GM19467 (cell line): Measurements from ENCODE around the gene HIGD2A.

ENCODE experiments used
- ATAC-seq: cut with Tn5 transposase; IDR thresholded peaks from one replicate; pipeline ENCODE4 v1.9.1; 2021; ENCODE audit warnings: mild to moderate bottlenecking, moderate library complexity; ENCODE audit not compliant: unreplicated experiment

Gene HIGD2A

DNA sequence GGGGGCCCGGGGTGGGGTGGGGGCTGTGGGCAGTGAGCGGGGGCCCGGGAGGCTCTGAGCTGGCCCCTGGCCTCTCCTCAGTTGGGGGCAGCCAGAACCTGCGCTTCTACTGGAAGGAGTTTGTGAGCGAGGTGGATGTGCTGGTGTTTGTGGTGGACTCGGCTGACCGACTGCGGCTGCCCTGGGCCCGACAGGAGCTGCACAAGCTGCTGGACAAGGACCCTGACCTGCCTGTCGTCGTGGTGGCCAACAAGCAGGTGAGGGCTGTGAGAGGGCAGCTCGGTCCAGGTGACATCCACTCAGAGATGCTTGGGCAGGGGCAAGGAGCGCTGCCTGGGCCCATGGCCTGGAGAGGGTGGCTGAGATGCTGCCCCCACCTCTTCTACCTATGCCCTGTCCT, 19.8 kb upstream of the HIGD2A start:
- no peak for ATAC-seq

DNA sequence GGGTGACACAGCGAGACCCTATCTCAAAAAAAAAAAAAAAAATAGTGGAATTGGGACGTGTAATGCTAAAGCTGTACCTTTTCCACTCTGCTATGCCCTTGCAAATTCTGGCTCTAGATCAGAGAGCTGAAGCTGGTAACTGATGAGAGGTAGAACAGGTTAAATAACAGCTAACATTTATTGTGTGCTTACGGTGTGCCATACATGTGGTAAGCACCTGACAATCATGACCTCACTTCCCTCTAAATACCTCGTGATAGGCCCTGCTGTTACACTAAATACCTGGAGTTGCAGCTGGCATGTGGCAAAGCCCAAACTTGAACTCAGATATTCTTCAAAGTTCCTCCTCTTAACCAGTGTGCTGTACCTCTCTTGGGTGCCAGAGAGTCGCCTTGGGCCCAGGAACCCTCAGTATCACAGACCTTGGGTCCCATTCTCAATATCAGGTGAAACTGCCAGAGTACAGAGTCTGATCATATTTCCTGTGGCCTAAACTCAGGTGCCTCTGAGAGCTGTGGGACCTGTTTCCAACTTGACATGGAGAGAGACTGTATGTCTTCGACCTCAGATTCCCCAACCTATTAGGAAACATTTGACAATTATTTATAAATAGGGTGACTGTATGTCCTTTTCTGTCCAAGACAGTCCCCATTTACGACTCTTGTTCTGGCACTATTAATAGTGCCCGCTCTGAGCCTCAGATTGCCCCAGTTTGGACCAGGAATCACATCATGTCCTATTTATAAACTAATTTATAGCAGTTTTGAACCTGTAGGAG, 18.4 kb upstream of the HIGD2A start:
- ATAC-seq, result no peak

DNA sequence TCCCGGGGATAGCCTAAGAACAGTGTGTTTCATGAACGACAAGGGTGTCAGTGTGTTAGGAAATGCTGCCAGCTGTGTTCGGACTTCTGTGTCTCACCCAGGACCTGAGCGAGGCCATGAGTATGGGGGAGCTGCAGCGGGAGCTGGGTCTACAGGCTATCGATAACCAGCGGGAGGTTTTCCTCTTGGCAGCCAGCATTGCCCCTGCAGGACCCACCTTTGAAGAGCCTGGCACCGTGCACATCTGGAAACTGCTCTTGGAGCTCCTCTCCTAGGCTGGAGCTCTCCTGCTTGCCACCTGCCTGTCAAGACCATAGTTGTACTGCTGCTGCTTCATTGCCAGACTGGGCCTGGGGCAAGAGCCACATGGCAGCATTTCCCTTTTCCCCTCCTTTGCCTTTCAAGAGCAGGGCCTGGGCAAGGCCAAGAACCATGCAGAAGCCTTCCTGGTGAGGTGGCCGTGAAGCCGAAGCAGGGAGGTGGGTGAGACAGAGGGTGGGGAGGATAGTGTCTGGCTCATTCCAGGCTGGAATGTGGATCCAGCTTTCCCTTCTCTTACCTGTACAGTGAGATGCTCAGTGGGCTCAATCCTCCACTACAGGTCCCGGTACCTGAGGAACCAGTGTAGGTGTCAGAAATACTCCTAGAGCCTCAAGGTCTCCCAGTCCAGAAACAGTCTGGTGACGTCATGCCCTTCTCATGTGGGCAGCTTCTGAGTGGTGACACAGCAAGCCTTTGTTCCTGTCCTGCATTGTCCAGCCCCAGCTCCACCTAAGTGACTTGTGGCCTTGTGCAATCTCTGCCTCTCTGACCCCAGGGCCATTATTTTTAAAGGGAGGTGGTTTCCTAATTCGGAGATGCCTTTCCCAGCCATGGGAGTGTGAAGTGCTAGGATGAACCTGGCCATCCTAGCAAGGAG, 16.7 kb upstream of the HIGD2A start:
- ATAC-seq, result no peak

DNA sequence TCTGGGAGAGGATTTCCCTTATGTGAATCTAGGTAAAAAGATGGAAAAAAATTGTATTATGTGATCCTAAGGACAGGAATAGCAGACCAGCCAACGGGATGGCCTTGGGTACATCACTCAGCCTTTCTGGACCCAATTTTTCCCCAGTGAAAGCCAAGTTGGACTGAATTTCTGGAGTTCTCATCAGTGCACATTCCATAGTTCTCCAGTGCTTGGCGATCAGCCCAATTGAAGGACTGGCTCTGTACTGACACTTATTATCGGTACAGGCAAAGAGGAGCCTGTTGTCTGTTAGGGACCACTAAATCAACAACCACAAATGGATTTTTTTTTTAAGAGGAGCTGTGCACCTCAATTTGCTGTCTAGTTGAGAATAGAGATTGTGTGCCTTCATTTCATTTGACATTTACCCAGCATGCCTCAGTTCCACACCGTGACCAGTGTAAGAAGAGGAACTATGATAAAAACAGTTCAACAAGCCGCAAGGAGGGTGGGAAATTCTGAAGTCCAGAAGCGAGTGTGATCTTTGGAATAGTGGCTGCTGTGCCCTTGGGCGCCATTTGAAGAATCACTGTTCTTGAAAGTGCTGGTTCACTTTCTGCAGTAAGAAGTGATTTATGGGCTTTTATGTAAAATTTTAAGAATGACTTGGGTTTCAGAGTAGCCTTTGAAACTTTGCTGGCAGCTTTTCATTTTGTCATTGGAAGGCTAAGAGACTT, 15.3 kb upstream of the HIGD2A start:
- no peak for ATAC-seq

DNA sequence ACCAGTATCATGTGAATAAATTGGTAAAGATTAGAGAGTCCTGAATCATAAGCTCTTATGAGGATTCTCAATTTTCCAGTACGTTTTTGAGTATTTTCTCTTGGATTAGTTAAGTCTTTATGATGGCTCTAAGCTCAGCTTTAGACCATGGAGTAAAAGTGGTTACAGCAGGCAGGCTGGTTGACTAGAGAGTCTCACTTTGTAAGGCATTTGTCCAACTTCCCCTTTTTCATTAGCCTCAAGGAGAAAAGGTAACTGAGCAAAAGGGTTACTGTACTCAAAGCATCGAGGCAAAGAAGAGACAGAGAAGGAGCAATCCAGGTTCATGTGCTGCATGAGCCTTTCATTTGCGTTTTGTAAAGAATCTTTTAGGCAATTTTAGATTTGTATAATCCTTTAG, 8.7 kb upstream of the HIGD2A start:
- ATAC-seq, result no peak

DNA sequence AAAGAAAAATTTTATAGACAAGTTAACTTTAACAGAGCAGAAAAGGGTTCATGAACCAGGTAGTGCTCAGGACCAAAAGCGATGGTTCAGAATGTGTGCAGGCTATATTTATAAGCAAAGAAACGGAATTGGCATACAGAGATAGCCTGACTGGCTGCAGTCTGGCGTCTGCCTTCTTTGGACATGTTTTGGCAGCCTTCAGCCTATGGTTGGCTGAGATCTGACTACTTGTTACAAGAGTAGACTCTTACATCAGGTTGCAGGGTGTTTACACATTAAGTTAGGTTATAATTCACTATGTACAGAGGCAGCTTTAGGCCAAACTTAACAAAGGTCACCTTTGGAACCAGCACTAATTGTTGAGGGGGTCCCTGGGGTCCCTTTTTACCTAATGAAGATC, 7.1 kb upstream of the HIGD2A start:
- no peak for ATAC-seq

DNA sequence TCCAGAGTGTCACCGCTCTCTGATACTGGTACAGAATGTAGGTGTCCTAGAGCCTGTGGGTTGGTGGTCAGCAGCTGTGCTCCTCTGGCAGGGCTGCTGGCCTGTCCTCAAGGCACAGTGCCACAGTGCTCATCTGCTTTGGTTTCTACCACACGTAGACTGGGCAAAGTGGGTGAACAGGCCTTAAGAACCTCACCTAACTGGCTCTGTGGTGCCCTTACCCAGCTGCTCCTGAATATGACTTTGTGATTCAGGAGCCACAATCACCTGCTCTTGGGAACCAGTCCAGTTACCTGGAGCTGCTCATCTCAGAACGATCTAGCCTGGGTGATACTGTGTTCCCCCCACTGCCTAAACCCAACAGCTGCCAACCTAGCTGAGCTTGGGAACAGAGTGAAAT, 6.6 kb upstream of the HIGD2A start:
- no peak for ATAC-seq

DNA sequence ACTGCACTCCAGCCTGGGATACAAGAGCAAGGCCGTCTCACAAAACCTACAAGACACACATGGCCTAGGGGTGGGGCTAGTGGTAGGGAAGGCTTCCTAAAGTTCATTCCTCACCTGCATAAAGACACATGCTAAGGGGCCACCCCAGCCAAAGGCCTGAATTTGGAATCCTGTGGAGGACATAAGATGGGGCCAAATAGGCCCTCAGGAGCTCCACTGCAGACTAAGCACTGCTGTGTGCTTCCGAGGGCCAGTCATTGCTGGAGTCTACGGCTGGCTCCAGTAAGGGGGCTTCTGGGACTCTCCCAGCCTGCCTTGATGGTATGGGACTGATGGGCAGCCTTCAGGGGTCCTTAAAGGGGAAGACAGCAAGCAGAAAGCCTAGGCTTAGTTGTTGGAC, 5.8 kb upstream of the HIGD2A start:
- ATAC-seq, result no peak

DNA sequence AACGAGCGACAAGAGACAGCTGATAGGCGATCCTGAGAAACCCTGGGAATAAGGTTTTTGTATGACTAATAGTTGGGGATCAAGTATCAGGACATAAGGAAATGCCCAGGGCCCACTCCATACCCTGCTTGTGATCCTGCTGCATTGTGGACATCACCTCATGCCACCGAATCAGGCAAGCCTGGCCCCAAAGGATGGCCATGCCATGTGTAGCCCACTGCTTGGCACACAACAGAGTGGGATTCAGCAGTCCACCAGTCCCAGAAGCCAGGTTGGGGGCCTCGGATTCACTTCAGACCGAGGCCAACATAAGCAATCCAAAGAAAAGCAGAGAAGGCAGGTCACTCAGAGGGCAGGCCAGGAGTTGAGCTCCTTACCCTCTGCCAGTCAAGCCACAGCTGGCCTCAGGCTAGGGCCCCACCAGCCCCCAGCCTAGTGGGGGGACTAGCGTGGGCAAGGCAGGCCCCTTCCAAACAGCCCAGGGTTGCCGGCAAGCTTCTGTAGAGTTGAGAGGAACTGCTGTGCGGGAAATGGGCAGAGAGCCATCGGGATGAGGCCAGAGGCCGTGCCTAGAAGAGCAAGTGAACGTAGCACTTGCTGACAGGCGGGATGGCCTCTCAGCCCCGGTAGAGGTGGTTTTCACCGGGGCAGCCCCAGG, 5.2 kb upstream of the HIGD2A start:
- no peak for ATAC-seq

DNA sequence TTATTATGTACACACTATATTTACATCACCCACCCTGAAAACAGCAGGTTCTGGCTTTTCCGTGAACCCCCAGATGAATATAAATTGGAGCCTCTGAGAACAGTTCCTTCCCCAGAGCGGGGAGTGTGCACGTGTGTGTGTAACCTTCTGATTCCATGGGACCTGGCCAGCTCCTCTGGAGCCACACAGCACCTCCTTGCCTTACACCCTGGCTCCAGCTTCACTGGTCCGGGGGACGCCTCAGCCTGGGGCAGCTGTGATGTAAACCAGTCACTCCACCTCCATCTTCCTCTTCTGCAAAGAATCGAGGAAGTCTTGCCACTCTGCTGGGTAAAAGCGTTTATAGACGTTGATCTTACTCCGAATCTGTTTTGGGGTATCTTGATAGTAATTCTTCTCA, 4.6 kb upstream of the HIGD2A start:
- no peak for ATAC-seq

DNA sequence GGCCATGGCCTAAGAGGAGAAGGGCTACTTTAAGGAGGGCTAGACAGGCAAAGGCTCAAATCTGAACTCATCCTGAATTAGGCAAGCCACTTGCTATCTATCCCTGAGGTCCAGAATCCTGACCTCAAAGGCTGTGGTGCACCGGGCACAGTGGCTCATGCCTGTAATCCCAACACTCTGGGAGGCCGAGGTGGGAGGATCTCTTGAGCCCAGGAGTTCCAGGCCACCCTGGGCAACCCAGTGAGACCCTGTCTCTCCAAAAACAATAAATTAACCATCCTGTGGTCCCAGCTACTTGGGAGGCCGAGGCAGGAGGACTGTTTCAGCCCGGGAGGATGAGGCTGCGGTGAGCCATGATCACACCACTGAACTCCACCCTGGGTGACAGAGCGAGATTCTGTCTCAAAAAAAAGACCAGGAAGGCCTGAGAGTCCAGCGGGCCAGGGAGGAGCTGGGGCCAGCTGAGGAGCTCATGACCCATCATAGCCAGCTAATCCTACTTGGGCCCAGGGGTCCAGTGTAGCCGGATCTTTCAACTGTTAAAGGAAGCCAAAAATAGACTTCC, 4.1 kb upstream of the HIGD2A start:
- no peak for ATAC-seq

DNA sequence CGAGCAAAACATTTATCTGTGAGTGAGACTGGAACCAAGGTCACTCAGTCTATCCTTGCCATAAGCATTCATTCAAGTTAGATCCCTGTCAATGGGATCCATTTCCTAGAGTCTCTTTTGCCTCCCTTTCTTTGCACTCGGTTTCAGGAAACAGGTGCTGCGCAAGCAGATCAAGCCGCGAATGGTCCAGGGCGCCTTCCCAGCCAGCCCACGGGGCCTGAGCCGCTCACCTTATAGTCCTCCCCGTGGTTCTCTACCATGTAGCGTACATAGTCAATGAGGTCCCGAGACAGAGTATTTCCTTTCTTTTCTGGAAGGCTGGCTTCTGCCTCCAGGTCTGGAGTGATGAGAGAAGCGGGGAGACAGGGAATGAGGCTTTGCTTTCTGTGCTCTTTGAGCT, 3.6 kb upstream of the HIGD2A start:
- ATAC-seq, result no peak

DNA sequence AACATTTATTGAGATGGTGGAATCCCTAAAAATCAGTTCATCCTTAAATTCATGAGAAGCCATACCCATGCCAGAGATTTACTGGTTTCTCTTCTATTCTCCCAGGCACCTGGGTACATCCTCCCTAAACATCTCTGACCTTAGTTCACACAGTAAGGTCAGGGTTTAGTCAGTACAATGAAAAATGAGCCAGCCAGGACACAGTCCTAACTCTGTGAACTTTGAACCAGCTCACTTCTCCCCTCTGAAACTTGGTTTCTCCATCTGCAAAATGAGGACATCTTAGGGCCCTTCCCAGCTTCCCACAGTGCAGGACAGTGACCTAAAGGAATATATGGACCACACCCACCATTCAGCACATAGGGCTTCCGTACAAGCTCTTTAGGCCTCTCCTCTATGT, 2.1 kb upstream of the HIGD2A start:
- ATAC-seq, result no peak

DNA sequence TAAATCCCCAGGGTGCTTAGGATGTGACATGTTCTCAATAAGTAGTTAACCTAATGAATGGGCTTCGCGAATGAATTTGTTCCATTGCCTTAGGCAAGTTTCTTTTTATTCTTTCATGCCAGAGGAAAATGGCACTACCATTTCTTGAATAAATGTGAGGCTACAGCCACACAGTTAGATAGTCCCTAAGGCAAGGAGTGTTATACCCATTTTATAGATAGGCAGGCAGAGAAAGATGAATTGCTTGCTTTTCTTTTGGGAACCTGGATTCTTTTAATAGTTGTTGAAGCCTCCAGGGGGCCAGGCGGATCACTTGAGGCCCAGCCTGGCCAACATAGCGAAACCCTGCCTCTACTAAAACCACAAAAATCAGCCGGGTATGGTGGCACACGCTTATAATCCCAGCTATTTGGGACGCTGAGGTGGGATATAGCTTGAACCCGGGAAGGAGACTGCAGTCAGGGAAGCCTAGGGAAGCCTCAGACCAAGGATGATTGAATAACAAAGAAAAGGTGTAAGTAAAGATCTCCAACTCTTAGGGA, 1.1 kb upstream of the HIGD2A start:
- ATAC-seq, result no peak

DNA sequence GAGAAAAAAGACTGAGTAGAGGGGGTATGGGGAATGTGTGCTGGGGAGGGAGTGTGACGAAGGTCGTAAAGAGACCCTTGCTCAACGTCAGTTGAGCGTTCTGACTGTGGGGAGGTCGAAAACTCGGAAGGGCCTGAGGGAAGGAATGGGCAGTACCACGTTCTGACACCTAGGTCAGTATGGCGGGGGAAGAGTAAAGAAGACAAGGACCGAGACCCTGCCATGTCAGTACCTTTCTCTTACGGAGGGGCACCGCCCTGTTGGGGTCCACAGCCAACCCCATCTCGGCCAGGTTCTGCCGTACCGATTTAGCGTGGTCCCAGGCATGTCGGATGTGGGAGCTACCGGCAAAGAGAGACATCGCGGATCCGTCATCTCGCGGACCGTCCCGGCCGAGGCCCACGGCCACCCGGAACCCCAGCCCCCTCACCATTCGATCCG, 528 bp upstream of the HIGD2A start:
- ATAC-seq, result no peak

DNA sequence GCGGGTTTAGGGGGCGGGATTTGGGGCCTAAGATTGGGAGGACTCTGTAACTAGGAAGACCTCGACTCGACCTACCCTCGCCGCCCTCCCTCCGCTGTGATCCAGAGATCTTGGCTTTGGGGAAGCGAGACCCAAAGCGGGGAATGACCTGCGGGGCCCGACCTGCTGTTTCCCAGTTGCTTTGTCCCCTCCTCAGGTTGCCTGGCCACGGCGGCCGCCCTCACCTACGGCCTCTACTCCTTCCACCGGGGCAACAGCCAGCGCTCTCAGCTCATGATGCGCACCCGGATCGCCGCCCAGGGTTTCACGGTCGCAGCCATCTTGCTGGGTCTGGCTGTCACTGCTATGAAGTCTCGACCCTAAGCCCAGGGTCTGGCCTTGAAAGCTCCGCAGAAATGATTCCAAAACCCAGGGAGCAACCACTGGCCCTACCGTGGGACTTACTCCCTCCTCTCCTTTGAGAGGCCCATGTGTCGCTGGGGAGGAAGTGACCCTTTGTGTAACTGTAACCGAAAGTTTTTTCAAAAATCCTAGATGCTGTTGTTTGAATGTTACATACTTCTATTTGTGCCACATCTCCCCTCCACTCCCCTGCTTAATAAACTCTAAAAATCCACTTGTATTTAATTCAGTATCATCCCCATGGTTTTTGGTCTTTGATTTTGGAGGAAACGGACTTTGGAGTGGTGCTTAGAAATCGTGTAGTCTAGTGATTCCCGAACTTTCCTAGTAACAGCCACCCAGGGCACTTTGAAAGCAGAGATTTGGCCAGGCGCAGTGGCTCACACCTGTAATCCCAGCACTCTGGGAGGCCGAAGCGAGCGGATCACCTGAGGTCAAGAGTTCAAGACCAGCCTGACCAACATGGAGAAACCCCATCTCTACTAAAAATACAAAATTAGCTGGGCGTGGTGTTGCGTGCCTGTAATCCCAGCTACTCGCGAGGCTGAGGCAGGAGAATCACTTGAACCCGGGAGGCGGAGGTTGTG, 878 bp downstream of the HIGD2A start:
- ATAC-seq, result peak; percentile 22

DNA sequence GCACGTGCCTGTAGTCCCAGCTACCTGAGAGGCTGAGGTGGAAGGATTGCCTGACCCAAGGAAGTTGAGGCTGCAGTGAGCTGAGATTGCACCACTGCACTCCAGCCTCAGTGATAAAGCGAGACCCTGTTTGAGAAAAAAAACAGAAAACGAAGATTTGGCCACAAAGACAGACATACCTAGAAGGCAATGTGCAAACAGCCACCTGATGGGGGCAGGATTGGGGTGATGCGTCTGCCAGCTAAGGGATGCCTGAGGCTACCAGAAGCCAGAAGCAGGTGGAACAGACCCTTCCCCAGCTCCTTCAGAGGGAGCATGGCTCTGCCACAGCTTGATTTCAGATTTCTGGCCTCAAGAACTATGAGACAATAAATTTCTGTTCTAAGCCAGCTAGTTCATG, 2.9 kb downstream of the HIGD2A start:
- ATAC-seq, result no peak

DNA sequence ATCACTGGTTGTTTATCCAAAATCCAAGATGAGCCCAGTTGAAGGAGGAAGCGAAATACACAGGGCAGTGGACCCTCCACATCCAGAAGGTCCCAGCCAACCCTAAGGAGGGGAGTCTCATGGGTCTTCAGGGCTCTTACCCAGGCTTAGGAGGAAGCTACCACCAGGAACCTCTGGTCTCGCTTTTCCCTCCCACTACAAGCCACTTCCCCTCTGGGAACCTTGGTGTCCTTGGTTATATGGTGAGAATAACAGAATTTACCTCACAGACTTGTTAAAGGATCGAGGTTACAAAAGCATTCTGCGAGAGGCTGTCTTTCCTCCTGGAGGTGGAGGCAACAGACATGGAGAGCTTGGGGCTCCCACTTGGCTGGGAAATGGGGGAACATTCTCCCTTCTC, 3.4 kb downstream of the HIGD2A start:
- no peak for ATAC-seq

DNA sequence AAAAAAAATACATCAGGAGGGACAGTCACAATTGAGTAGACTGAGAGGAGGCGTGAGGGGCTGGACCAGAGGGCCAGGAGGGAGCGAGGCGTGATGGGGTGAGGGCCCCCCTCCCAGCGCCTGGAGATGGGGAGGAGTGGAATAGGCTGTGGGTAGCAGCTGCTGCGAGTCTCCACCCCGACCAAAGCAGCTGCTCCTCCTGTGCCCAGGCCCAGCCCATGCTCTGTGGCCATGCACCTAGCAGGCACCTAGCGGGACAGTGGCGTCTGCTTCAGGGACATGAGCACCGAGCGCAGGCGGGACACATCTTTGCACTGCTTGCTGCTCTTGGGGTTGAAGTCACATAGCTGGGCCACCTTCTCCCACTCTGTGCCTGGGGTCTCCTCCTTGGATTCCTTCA, 4.0 kb downstream of the HIGD2A start:
- no peak for ATAC-seq
